MM.1S (cell line): ENCODE results near the gene ZXDC.

Experiments
- DNase-seq: peaks from one replicate; pipeline ENCODE4 v3.0.0-alpha.2; 2015
- H2AFZ ChIP-seq: fragments of 300-600 bp; sonication (generic); 2 replicates; pipeline ENCODE4 v1.6.0; 2016; ENCODE audit warnings: antibody characterized with exemption, low read length
- H3F3A ChIP-seq: fragments of 300-600 bp; sonication (generic); 2 replicates; pipeline ENCODE4 v1.6.1; 2016; ENCODE audit warnings: mild to moderate bottlenecking, antibody characterized with exemption, low read length, moderate library complexity, mixed read lengths; ENCODE audit not compliant: insufficient read depth
- H3K27ac ChIP-seq: fragments of 300-600 bp; sonication (generic); 2 replicates; pipeline ENCODE4 v1.5.1; 2016; ENCODE audit warnings: mild to moderate bottlenecking, low read length
- H3K27me3 ChIP-seq: fragments of 300-600 bp; sonication (generic); replicated peaks from 2 replicates; pipeline ENCODE4 v1.6.0; 2016; ENCODE audit warnings: low read length; ENCODE audit not compliant: insufficient read depth
- H3K36me3 ChIP-seq: fragments of 300-600 bp; sonication (generic); replicated peaks from 2 replicates; pipeline ENCODE4 v1.6.1; 2016; ENCODE audit warnings: mild to moderate bottlenecking, low read length, mixed read lengths; ENCODE audit not compliant: insufficient read depth
- H3K4me1 ChIP-seq: fragments of 300-600 bp; sonication (generic); 2 replicates; pipeline ENCODE4 v1.6.1; 2016; ENCODE audit warnings: low read length, mixed read lengths
- H3K4me2 ChIP-seq: fragments of 300-600 bp; sonication (generic); 2 replicates; pipeline ENCODE4 v1.6.0; 2016; ENCODE audit warnings: low read depth, low read length
- H3K4me3 ChIP-seq: fragments of 300-600 bp; sonication (generic); 2 replicates; pipeline ENCODE4 v1.5.1; 2016; ENCODE audit warnings: low read length, mixed read lengths
- H3K79me2 ChIP-seq: fragments of 300-600 bp; sonication (generic); 2 replicates; pipeline ENCODE4 v1.6.1; 2016; ENCODE audit warnings: mixed run types, low read length, mixed read lengths
- H3K9ac ChIP-seq: fragments of 300-600 bp; sonication (generic); 2 replicates; pipeline ENCODE4 v1.6.1; 2016; ENCODE audit warnings: low read length, mixed read lengths
- H3K9me2 ChIP-seq: fragments of 300-600 bp; sonication (generic); replicated peaks from 2 replicates; pipeline ENCODE4 v1.6.1; 2016; ENCODE audit warnings: mild to moderate bottlenecking, low read length, mixed read lengths; ENCODE audit not compliant: insufficient read depth
- H3K9me3 ChIP-seq: fragments of 300-600 bp; sonication (generic); replicated peaks from 2 replicates; pipeline ENCODE4 v1.6.1; 2016; ENCODE audit warnings: mild to moderate bottlenecking, low read length, mixed read lengths; ENCODE audit not compliant: insufficient read depth
- H4K20me1 ChIP-seq: fragments of 300-600 bp; sonication (generic); 2 replicates; pipeline ENCODE4 v1.6.1; 2016; ENCODE audit warnings: mild to moderate bottlenecking, low read length, moderate library complexity, mixed read lengths; ENCODE audit not compliant: insufficient read depth
- EZH2 ChIP-seq: fragments of 300-600 bp; sonication (generic); optimal IDR thresholded peaks from 2 replicates; pipeline ENCODE3; 2017; ENCODE audit warnings: low read depth, mild to moderate bottlenecking, antibody characterized with exemption, low read length, mixed read lengths
- EZH2phosphoT487 ChIP-seq: fragments of 300-600 bp; sonication (generic); IDR thresholded peaks from 2 replicates; pipeline ENCODE4 v1.6.1; 2018; ENCODE audit warnings: antibody characterized with exemption, low read length
- TF ChIP-seq, protein P1 (sequence below): fragments of 300-600 bp; sonication (generic); IDR thresholded peaks from 2 replicates; pipeline ENCODE4 v1.5.1; 2016; ENCODE audit warnings: antibody characterized with exemption, low read length, mixed read lengths

Gene ZXDC

DNA sequence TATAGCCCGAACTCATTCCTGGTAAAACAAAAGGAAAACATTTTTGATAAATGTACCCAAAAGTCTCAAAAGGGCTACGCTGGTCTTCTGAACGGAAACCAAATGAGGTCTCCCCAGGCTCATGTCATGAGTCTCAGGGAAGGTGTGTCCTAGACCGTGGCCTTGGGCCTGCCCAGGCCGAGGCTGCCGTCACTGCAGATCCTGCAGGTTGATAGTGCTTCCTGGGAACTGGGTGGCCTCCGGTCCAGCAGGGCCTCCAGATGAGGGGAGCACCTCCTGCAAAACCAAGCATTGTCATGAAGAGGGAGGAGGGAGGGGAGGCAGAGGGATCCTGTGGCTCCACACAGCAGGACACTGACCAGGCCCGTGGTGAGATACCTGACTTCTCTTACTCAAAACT, 37.5 kb downstream of the ZXDC start:
- H3K9me2 ChIP-seq = no peaks in the 10 kb centered on the region
- no peak overlapping the region for H2AFZ ChIP-seq
- no peak overlapping the region for H3K4me3 ChIP-seq
- H3K27ac ChIP-seq = no peak overlapping the region
- H3K4me2 ChIP-seq = no peak overlapping the region
- no peaks in the 10 kb centered on the region for H3F3A ChIP-seq
- no peaks in the 10 kb centered on the region for H3K9me3 ChIP-seq
- no peak overlapping the region for H3K9ac ChIP-seq
- no peaks in the 10 kb centered on the region for H3K79me2 ChIP-seq
- H3K36me3 ChIP-seq = no peaks in the 10 kb centered on the region
- no peaks in the 10 kb centered on the region for H3K27me3 ChIP-seq
- no peak for DNase-seq
- TF ChIP-seq EZH2 (no peak), EZH2phosphoT487 (no peak)
- TF ChIP-seq, protein P1, sequence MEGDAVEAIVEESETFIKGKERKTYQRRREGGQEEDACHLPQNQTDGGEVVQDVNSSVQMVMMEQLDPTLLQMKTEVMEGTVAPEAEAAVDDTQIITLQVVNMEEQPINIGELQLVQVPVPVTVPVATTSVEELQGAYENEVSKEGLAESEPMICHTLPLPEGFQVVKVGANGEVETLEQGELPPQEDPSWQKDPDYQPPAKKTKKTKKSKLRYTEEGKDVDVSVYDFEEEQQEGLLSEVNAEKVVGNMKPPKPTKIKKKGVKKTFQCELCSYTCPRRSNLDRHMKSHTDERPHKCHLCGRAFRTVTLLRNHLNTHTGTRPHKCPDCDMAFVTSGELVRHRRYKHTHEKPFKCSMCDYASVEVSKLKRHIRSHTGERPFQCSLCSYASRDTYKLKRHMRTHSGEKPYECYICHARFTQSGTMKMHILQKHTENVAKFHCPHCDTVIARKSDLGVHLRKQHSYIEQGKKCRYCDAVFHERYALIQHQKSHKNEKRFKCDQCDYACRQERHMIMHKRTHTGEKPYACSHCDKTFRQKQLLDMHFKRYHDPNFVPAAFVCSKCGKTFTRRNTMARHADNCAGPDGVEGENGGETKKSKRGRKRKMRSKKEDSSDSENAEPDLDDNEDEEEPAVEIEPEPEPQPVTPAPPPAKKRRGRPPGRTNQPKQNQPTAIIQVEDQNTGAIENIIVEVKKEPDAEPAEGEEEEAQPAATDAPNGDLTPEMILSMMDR = no peak
- no peaks in the 10 kb centered on the region for H4K20me1 ChIP-seq
- no peaks in the 10 kb centered on the region for H3K4me1 ChIP-seq

DNA sequence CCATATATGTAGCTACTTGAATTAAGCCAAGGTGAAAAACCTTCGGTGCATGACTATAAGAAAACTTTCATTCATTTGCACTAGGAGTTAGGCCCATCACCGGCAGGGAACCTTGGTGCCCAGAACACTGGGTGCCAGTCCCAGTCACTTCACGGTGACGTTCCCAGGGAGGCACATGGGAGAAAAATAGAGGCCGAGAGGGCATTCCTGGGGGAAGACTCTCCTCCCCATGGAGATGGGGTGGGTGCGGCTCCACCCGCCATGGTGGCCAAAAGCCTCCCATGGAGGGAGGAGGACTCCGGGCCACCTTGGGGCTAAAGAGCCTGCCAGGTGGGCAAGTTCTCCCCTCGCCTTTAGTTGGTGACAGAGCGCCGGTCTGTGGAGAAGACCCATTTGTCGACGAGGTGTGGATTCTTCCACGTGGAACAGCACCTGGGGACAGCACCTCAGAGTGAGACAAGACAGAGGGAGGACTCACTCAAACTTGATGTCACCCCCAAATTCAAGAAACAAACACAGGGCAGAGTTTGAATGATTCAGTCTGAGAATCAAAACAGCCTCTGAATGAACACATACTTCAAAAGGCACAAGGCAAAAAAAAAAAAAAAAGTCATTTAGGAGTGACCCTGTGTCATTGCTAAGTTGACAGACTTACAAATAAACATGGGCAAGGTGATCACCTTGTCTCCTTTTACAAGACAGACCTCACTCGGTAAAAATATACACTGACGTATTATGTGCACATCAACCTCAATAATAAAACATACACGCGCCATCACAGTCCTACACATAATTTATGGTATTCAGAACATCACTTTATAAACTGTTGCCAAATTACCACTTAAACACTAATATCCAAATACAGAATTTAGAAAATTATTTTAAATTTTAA, 38.6 kb downstream of the ZXDC start:
- Histone ChIP-seq H3K36me3 (no peaks in the 10 kb centered on the region), H3F3A (no peaks in the 10 kb centered on the region)

DNA sequence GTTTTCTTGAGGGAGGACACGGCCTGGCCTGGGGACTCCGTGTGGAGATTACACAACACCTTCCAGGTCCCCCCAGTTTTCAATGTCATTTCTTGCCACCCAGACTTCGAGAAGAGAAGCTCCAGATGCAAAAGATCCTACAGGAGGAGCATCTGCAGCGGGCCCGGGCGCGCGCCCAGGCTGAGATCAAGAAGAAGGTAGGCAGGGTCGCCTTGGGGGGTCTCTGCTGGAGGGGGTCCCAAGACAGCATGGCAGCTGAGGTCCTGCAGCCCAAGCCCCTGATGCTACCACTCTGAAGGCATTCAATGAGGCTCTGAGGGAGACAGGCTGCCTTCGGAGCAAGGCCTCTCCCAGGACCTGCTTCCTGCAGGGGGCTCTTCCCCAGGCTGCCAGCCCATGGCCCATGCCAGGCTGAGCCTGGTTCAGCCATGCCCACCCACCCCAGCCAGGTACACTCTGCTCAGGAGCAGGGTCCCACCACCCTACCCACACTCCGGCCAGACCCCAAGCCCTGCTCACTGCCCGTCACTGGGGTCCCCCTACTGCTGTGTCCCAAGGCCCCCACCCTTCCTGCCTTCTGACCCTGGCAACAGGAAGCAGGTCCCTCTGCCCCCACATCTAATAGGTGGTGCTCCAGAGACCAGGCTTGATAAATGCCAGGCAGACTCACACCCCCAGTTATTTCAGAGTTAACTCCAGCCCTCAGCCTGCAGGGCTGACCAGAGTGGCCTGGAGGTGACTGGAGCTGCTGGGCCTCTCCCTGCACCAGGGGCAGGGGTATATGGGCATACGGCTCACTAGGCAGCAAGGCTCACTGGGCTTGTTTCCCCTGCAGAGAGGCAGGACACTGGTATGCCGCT, 40.0 kb downstream of the ZXDC start:
- Histone ChIP-seq H3K36me3 (no peaks in the 10 kb centered on the region), H3K9ac (no peak overlapping the region), H2AFZ (no peak overlapping the region), H3K27me3 (no peaks in the 10 kb centered on the region), H3K9me3 (no peaks in the 10 kb centered on the region), H3K79me2 (no peaks in the 10 kb centered on the region), H3K4me3 (no peak overlapping the region), H4K20me1 (no peaks in the 10 kb centered on the region), H3K4me1 (no peaks in the 10 kb centered on the region), H3F3A (no peaks in the 10 kb centered on the region), H3K4me2 (no peak overlapping the region), H3K9me2 (no peaks in the 10 kb centered on the region), H3K27ac (no peak overlapping the region)
- no peak for DNase-seq
- TF ChIP-seq, protein P1 = no peak
- TF ChIP-seq EZH2phosphoT487 (no peak), EZH2 (no peak)

More for the DNA sequence above, 38.6 kb downstream of the ZXDC start:
- Histone ChIP-seq H3K4me3 (no peak overlapping the region), H3K27me3 (no peaks in the 10 kb centered on the region), H2AFZ (no peak overlapping the region), H3K4me2 (no peak overlapping the region), H3K9ac (no peak overlapping the region), H3K79me2 (no peaks in the 10 kb centered on the region), H3K9me2 (no peaks in the 10 kb centered on the region), H3K9me3 (no peaks in the 10 kb centered on the region), H4K20me1 (no peaks in the 10 kb centered on the region), H3K4me1 (no peaks in the 10 kb centered on the region), H3K27ac (no peak overlapping the region)
- no peak for TF ChIP-seq EZH2phosphoT487
- TF ChIP-seq EZH2 = no peak
- DNase-seq = no peak
